A549 (cell line): ENCODE measurements around the gene SLC25A40. TPM values are rescaled to one million over a fixed set of nuclear protein-coding genes. Genes with fewer than 3 reads are reported as not detected.

ENCODE experiments used
- ATAC-seq, 2 experiments: fragments of 200-7000 bp in 1 of 2; fragments of >200 bp in 1 of 2; cut with Nextera tagmentation in 1 of 2; cut with Tn5 transposase in 1 of 2; 3 replicates each; pipeline versions ENCODE4 v1.8.0 to v1.9.1; 2018 to 2020; ENCODE audit warnings: mild to moderate bottlenecking in 1 of 2, moderate library complexity in 1 of 2
- CTCF ChIA-PET: fragments of 300-600 bp; sonication (Branson Sonifier 250); formaldehyde crosslinking; extraction: SDS; loops from one replicate; lab custom pipeline; 2021; ENCODE audit warnings: antibody characterized with exemption, inconsistent platforms; lab: Yijun Ruan, JAX
- POLR2A ChIA-PET: fragments of 350-600 bp; formaldehyde crosslinking; extraction: SDS; loops from one replicate; lab custom pipeline; 2021; ENCODE audit warnings: antibody characterized with exemption, inconsistent platforms; lab: Yijun Ruan, JAX
- DNase-seq, 2 experiments: peaks; one replicate each; pipeline versions ENCODE4 v3.0.0 to v3.0.0-alpha.2; 2011 to 2016; ENCODE audit warnings: low read depth in 1 of 2, low spot score in 1 of 2
- FAIRE-seq: peaks from 2 replicates; lab custom pipeline; 2011; peaks lifted over from hg19 to GRCh38; lab: Jason Lieb, UNC
- H3K27ac ChIP-seq, 2 experiments: fragments of >200 bp; sonication (Bioruptor Twin); formaldehyde crosslinking; 3 replicates each; pipeline ENCODE4 v1.5.1; 2016 to 2017
- H3K4me1 ChIP-seq: fragments of >200 bp; sonication (Bioruptor Twin); formaldehyde crosslinking; 3 replicates; pipeline ENCODE4 v1.6.1; 2016
- H3K4me2 ChIP-seq: fragments of >200 bp; sonication (Bioruptor Twin); formaldehyde crosslinking; 3 replicates; pipeline ENCODE4 v1.6.1; 2016
- H3K4me3 ChIP-seq: fragments of >200 bp; sonication (Bioruptor Twin); formaldehyde crosslinking; 3 replicates; pipeline ENCODE4 v1.5.1; 2016
- H3K9me3 ChIP-seq: fragments of >200 bp; sonication (Bioruptor Twin); formaldehyde crosslinking; 3 replicates; pipeline ENCODE4 v1.6.1; 2016
- CBX2 ChIP-seq: fragments of 200-600 bp; sonication (generic); IDR thresholded peaks from 2 replicates; pipeline ENCODE4 v1.6.1; 2016; ENCODE audit warnings: low read depth, mild to moderate bottlenecking, borderline replicate concordance
- CHD2 ChIP-seq: fragments of 150-350 bp; IDR thresholded peaks from 2 replicates; pipeline ENCODE4 v1.6.1; 2014; ENCODE audit warnings: low read length; ENCODE audit not compliant: partially characterized antibody
- EP300 ChIP-seq, 2 experiments: fragments of >200 bp; sonication (Bioruptor Twin); formaldehyde crosslinking; IDR thresholded peaks; 2 replicates in 1 of 2; 3 replicates in 1 of 2; pipeline ENCODE4 v1.6.1; 2016 to 2017
- GATA3 ChIP-seq: IDR thresholded peaks from 2 replicates; pipeline ENCODE4 v1.6.1; 2012; ENCODE audit warnings: borderline replicate concordance
- HOXB5 ChIP-seq: fragments of 250-450 bp; sonication (Bioruptor Pico); IDR thresholded peaks from 2 replicates; pipeline ENCODE4 v1.5.0; 2020; ENCODE audit warnings: mild to moderate bottlenecking, moderate library complexity
- JUN ChIP-seq, 2 experiments: fragments of >200 bp; sonication (Bioruptor Twin); formaldehyde crosslinking; IDR thresholded peaks; 2 replicates in 1 of 2; 3 replicates in 1 of 2; pipeline ENCODE4 v1.6.1; 2016 to 2017
- KDM1A ChIP-seq: fragments of 200-600 bp; sonication (generic); IDR thresholded peaks from 2 replicates; pipeline ENCODE4 v1.6.1; 2016; ENCODE audit warnings: low read depth, mild to moderate bottlenecking
- NFE2L2 ChIP-seq: fragments of 150-350 bp; conservative IDR thresholded peaks from 2 replicates; pipeline ENCODE4 v1.6.1; 2014; ENCODE audit warnings: low read length
- NPAS2 ChIP-seq: fragments of 250-450 bp; sonication (Bioruptor Pico); IDR thresholded peaks from 2 replicates; pipeline ENCODE4 v1.8.0; 2022; ENCODE audit warnings: mild to moderate bottlenecking, moderate library complexity, borderline replicate concordance
- NR3C1 ChIP-seq: fragments of >200 bp; sonication (Bioruptor Twin); formaldehyde crosslinking; IDR thresholded peaks from 3 replicates; pipeline ENCODE4 v1.6.1; 2017
- RAD21 ChIP-seq, 2 experiments: fragments of >200 bp in 1 of 2; sonication (Bioruptor Twin) in 1 of 2; formaldehyde crosslinking in 1 of 2; IDR thresholded peaks in 1 of 2; conservative IDR thresholded peaks in 1 of 2; 2 replicates in 1 of 2; 3 replicates in 1 of 2; pipeline ENCODE4 v1.6.1; 2012 to 2018; ENCODE audit warnings: inconsistent platforms in 1 of 2
- RARB ChIP-seq: fragments of 250-450 bp; sonication (Bioruptor Pico); IDR thresholded peaks from 2 replicates; pipeline ENCODE4 v1.8.0; 2021; ENCODE audit warnings: mild to moderate bottlenecking, moderate library complexity
- RCOR1 ChIP-seq: fragments of 150-350 bp; IDR thresholded peaks from 2 replicates; pipeline ENCODE4 v1.6.1; 2014; ENCODE audit warnings: antibody characterized with exemption, low read length, low read depth
- TP53 ChIP-seq: fragments of 250-450 bp; sonication (Bioruptor Pico); IDR thresholded peaks from 2 replicates; pipeline ENCODE4 v1.5.0; 2021; ENCODE audit warnings: mild to moderate bottlenecking, moderate library complexity
- ZFP36 ChIP-seq: fragments of 450-650 bp; IDR thresholded peaks from 2 replicates; pipeline ENCODE4 v1.6.1; 2014; ENCODE audit warnings: borderline replicate concordance; ENCODE audit not compliant: partially characterized antibody
- ZNF302 ChIP-seq: fragments of 250-450 bp; sonication (Bioruptor Pico); IDR thresholded peaks from 2 replicates; pipeline ENCODE4 v1.9.0; 2021; ENCODE audit warnings: inconsistent platforms, mild to moderate bottlenecking, moderate library complexity
- WGBS: methylation state at CpG from one replicate; pipeline ENCODE4 v1.1.6; 2017; ENCODE audit errors: missing lambda C conversion rate; 5-methylcytosine and 5-hydroxymethylcytosine counted together
- polyA plus RNA-seq, 4 experiments: library from polyadenylated mRNA; depleted of rRNA in 3 of 4; stranded (reverse); fragments of >200 nt; fragmentation: RNase III in 1 of 4; extraction: RNeasy Plus Mini Kit Qiagen cat#74134 plus additional on column Dnase treatment in 1 of 4; gene quantifications; 2 replicates in 3 of 4; 3 replicates in 1 of 4; pipeline ENCODE4 v1.2.3, GENCODE V29; 2011 to 2017
- TF ChIP-seq, protein P1 (sequence below): fragments of >200 bp; sonication (Bioruptor Twin); formaldehyde crosslinking; IDR thresholded peaks from 3 replicates; pipeline ENCODE4 v1.5.1; 2016
- TF ChIP-seq, protein P2 (sequence below): fragments of >200 bp; sonication (Bioruptor Twin); formaldehyde crosslinking; IDR thresholded peaks from 3 replicates; pipeline ENCODE4 v1.6.1; 2016
- TF ChIP-seq, protein P3 (sequence below): IDR thresholded peaks from 2 replicates; pipeline ENCODE4 v1.6.1; 2012
- TF ChIP-seq, protein P4 (sequence below): fragments of 450-650 bp; IDR thresholded peaks from 2 replicates; pipeline ENCODE4 v1.6.1; 2014; ENCODE audit warnings: antibody characterized with exemption
- TF ChIP-seq, protein P5 (sequence below): fragments of 150-350 bp; IDR thresholded peaks from 2 replicates; pipeline ENCODE4 v1.6.1; 2014; ENCODE audit warnings: low read depth, mild to moderate bottlenecking, low read length
- TF ChIP-seq, protein P6 (sequence below): fragments of >200 bp; sonication (Bioruptor Twin); formaldehyde crosslinking; IDR thresholded peaks from 2 replicates; pipeline ENCODE4 v1.6.1; 2016
- TF ChIP-seq, protein P7 (sequence below): fragments of 200-600 bp; sonication (generic); IDR thresholded peaks from 2 replicates; pipeline ENCODE4 v1.6.1; 2016; ENCODE audit warnings: antibody characterized with exemption, mild to moderate bottlenecking, moderate library complexity
- TF ChIP-seq, protein P8 (sequence below): IDR thresholded peaks from 2 replicates; pipeline ENCODE4 v1.6.1; 2012; ENCODE audit warnings: low read depth, borderline replicate concordance
- TF ChIP-seq, protein P9 (sequence below): IDR thresholded peaks from 2 replicates; pipeline ENCODE4 v1.6.1; 2012

SLC25A40 gene
- polyA plus RNA-seq, 2 of the 4 experiments (the other 2 are of a cell fraction): 11.8 to 22.0 TPM

DNA sequence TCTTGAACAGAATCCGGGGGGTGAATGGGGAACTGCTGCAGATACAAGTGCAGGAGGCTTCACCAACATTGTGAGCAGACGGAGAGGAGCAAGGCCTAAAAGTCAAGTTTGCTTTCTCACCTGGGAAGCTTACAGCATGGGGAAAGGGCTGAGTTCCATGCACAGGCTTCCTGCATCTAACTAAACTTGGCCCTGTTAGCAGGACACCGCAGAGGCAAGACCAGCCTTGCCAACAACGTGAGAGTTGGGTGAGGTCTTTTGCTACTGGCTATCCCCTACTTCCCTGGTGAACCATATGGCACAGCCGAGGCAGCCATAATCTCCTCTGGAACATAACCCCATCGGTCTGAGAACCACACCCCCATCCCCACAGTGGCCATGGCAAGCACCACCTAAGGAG is 43.7 kb upstream of the SLC25A40 start:
- FAIRE-seq (no peak), DNase-seq (no peak), ATAC-seq (no peak)
- H3K4me2 ChIP-seq: no peak overlapping the region
- no peaks in the 10 kb centered on the region for H3K4me1 ChIP-seq
- TF ChIP-seq, protein P1, sequence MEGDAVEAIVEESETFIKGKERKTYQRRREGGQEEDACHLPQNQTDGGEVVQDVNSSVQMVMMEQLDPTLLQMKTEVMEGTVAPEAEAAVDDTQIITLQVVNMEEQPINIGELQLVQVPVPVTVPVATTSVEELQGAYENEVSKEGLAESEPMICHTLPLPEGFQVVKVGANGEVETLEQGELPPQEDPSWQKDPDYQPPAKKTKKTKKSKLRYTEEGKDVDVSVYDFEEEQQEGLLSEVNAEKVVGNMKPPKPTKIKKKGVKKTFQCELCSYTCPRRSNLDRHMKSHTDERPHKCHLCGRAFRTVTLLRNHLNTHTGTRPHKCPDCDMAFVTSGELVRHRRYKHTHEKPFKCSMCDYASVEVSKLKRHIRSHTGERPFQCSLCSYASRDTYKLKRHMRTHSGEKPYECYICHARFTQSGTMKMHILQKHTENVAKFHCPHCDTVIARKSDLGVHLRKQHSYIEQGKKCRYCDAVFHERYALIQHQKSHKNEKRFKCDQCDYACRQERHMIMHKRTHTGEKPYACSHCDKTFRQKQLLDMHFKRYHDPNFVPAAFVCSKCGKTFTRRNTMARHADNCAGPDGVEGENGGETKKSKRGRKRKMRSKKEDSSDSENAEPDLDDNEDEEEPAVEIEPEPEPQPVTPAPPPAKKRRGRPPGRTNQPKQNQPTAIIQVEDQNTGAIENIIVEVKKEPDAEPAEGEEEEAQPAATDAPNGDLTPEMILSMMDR: no peak
- no peak for TF ChIP-seq ZNF302 (CRISPR knock-in tag)
- TF ChIP-seq GATA3: no peak
- TF ChIP-seq, protein P2, sequence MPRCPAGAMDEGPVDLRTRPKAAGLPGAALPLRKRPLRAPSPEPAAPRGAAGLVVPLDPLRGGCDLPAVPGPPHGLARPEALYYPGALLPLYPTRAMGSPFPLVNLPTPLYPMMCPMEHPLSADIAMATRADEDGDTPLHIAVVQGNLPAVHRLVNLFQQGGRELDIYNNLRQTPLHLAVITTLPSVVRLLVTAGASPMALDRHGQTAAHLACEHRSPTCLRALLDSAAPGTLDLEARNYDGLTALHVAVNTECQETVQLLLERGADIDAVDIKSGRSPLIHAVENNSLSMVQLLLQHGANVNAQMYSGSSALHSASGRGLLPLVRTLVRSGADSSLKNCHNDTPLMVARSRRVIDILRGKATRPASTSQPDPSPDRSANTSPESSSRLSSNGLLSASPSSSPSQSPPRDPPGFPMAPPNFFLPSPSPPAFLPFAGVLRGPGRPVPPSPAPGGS: no peak
- TF ChIP-seq, protein P3, sequence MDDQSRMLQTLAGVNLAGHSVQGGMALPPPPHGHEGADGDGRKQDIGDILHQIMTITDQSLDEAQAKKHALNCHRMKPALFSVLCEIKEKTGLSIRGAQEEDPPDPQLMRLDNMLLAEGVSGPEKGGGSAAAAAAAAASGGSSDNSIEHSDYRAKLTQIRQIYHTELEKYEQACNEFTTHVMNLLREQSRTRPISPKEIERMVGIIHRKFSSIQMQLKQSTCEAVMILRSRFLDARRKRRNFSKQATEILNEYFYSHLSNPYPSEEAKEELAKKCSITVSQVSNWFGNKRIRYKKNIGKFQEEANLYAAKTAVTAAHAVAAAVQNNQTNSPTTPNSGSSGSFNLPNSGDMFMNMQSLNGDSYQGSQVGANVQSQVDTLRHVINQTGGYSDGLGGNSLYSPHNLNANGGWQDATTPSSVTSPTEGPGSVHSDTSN: no peak
- TF ChIP-seq RAD21 (conservative IDR thresholded peaks at IDR 0.05 in 1 of 2, IDR thresholded peaks at IDR 0.05 in 1 of 2): no peak
- TF ChIP-seq KDM1A: no peak
- TF ChIP-seq JUN (IDR thresholded peaks at IDR 0.05): no peak
- TF ChIP-seq HOXB5: no peak
- TF ChIP-seq NR3C1: no peak
- no peaks in the 10 kb centered on the region for H3K9me3 ChIP-seq
- ChIA-PET CTCF (interaction anchor here (1.8 kb wide), 1 partner anchor 14 kb away, joined by 3 read pairs; the partner anchor contains the start of gene ADAM22), POLR2A (no interaction called here)
- H3K4me3 ChIP-seq: no peak overlapping the region
- 61% methylated on average over 6 of the region's 6 CpGs for WGBS
- H3K27ac ChIP-seq: no peak overlapping the region

DNA sequence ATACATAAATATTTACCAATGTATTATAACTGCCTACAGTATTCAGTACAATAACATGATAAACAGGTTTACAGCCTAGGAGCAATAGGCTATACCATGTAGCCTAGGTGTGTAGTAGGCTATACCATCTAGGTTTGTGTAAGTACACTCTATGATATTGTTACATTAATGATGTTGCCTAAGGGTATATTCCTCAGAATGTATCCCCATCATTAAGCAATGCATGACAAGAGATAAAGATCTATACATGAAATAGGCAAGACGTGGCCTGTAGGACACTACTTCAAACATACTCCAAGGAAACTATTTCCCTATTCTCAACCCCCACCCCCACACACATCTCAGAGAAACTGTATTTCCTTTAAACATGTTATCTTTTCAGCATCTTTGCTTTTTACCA is 42.6 kb upstream of the SLC25A40 start:
- Histone ChIP-seq H3K4me2 (no peak overlapping the region), H3K27ac (no peak overlapping the region), H3K9me3 (no peaks in the 10 kb centered on the region), H3K4me1 (no peaks in the 10 kb centered on the region), H3K4me3 (no peak overlapping the region)
- WGBS: 46% methylated on average over 1 of the region's 1 CpG
- DNase-seq: no peak
- no peak for ATAC-seq
- TF ChIP-seq EP300 (IDR thresholded peaks at IDR 0.05) (no peak), NPAS2 (no peak), TP53 (CRISPR knock-in tag) (no peak), RCOR1 (no peak), CHD2 (no peak), GATA3 (no peak), RARB (CRISPR knock-in tag) (no peak), NFE2L2 (no peak), ZNF302 (CRISPR knock-in tag) (no peak), ZFP36 (no peak), CBX2 (no peak)
- TF ChIP-seq, protein P4, sequence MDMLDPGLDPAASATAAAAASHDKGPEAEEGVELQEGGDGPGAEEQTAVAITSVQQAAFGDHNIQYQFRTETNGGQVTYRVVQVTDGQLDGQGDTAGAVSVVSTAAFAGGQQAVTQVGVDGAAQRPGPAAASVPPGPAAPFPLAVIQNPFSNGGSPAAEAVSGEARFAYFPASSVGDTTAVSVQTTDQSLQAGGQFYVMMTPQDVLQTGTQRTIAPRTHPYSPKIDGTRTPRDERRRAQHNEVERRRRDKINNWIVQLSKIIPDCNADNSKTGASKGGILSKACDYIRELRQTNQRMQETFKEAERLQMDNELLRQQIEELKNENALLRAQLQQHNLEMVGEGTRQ: no peak
- TF ChIP-seq, protein P3: no peak
- TF ChIP-seq, protein P5, sequence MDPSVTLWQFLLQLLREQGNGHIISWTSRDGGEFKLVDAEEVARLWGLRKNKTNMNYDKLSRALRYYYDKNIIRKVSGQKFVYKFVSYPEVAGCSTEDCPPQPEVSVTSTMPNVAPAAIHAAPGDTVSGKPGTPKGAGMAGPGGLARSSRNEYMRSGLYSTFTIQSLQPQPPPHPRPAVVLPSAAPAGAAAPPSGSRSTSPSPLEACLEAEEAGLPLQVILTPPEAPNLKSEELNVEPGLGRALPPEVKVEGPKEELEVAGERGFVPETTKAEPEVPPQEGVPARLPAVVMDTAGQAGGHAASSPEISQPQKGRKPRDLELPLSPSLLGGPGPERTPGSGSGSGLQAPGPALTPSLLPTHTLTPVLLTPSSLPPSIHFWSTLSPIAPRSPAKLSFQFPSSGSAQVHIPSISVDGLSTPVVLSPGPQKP: no peak
- TF ChIP-seq, protein P6, sequence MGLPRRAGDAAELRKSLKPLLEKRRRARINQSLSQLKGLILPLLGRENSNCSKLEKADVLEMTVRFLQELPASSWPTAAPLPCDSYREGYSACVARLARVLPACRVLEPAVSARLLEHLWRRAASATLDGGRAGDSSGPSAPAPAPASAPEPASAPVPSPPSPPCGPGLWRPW: no peak
- TF ChIP-seq, protein P7, sequence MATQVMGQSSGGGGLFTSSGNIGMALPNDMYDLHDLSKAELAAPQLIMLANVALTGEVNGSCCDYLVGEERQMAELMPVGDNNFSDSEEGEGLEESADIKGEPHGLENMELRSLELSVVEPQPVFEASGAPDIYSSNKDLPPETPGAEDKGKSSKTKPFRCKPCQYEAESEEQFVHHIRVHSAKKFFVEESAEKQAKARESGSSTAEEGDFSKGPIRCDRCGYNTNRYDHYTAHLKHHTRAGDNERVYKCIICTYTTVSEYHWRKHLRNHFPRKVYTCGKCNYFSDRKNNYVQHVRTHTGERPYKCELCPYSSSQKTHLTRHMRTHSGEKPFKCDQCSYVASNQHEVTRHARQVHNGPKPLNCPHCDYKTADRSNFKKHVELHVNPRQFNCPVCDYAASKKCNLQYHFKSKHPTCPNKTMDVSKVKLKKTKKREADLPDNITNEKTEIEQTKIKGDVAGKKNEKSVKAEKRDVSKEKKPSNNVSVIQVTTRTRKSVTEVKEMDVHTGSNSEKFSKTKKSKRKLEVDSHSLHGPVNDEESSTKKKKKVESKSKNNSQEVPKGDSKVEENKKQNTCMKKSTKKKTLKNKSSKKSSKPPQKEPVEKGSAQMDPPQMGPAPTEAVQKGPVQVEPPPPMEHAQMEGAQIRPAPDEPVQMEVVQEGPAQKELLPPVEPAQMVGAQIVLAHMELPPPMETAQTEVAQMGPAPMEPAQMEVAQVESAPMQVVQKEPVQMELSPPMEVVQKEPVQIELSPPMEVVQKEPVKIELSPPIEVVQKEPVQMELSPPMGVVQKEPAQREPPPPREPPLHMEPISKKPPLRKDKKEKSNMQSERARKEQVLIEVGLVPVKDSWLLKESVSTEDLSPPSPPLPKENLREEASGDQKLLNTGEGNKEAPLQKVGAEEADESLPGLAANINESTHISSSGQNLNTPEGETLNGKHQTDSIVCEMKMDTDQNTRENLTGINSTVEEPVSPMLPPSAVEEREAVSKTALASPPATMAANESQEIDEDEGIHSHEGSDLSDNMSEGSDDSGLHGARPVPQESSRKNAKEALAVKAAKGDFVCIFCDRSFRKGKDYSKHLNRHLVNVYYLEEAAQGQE: no peak
- TF ChIP-seq, protein P8, sequence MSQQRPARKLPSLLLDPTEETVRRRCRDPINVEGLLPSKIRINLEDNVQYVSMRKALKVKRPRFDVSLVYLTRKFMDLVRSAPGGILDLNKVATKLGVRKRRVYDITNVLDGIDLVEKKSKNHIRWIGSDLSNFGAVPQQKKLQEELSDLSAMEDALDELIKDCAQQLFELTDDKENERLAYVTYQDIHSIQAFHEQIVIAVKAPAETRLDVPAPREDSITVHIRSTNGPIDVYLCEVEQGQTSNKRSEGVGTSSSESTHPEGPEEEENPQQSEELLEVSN: no peak
- TF ChIP-seq, protein P9, sequence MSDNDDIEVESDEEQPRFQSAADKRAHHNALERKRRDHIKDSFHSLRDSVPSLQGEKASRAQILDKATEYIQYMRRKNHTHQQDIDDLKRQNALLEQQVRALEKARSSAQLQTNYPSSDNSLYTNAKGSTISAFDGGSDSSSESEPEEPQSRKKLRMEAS: no peak
- CTCF ChIA-PET: no interaction called here
- POLR2A ChIA-PET: no interaction called here
- no peak for FAIRE-seq
